Endothelial cell of umbilical vein (primary cell): Measurements from ENCODE around the gene ATXN7L1. TPM values are rescaled to one million over a fixed set of nuclear protein-coding genes. Genes with fewer than 3 reads are reported as not detected.

ENCODE experiments used
- BruUV-seq: library from RNA; stranded (reverse); fragments of 400-500 nt; replicated peaks from 2 replicates; lab custom pipeline; 2021; lab: Mats Ljungman, UMichigan
- CTCF ChIA-PET: fragments of 300-600, 350-600 bp; sonication (Branson Sonifier 250); formaldehyde crosslinking; loops from one replicate; lab custom pipeline; 2021; ENCODE audit warnings: antibody characterized with exemption, inconsistent platforms; lab: Charles Lee
- POLR2A ChIA-PET: fragments of 300-600, 350-600 bp; sonication (Branson Sonifier 250); formaldehyde crosslinking; loops from one replicate; lab custom pipeline; 2021; ENCODE audit warnings: antibody characterized with exemption, inconsistent platforms; lab: Charles Lee
- DNase-seq: peaks from one replicate; pipeline ENCODE4 v3.0.0-alpha.2; 2011; ENCODE audit warnings: low read depth, low spot score
- FAIRE-seq: peaks from 2 replicates; lab custom pipeline; 2011; peaks lifted over from hg19 to GRCh38; lab: Jason Lieb, UNC
- H2AFZ ChIP-seq: 2 replicates; pipeline ENCODE4 v1.6.0; 2012; ENCODE audit warnings: low read depth, low read length, control low read depth, inconsistent platforms
- H3K27ac ChIP-seq: 2 replicates; pipeline ENCODE4 v1.5.1; 2011; ENCODE audit warnings: low read depth, mild to moderate bottlenecking, control low read depth, low read length, moderate library complexity; ENCODE audit not compliant: insufficient read depth
- H3K27me3 ChIP-seq, 2 experiments: 2 replicates each; pipeline versions ENCODE4 v1.6.0 to v1.6.1; 2011; ENCODE audit warnings: low read length in 2 of 2, mixed read lengths in 1 of 2; ENCODE audit not compliant: control insufficient read depth in 2 of 2, insufficient read depth in 2 of 2
- H3K36me3 ChIP-seq, 2 experiments: 2 replicates in 1 of 2; 3 replicates in 1 of 2; pipeline ENCODE4 v1.5.1; 2011; ENCODE audit warnings: low read length in 2 of 2, mild to moderate bottlenecking in 1 of 2, moderate library complexity in 1 of 2; ENCODE audit not compliant: control insufficient read depth in 2 of 2, insufficient read depth in 2 of 2; ENCODE audit errors: extremely low read depth in 1 of 2
- H3K4me1 ChIP-seq: 3 replicates; pipeline ENCODE4 v1.5.1; 2011; ENCODE audit warnings: mild to moderate bottlenecking, low read length; ENCODE audit not compliant: control insufficient read depth, insufficient read depth; ENCODE audit errors: extremely low read depth
- H3K4me2 ChIP-seq: 2 replicates; pipeline ENCODE4 v1.6.1; 2011; ENCODE audit warnings: low read length, control low read depth, mixed read lengths; ENCODE audit not compliant: insufficient read depth
- H3K4me3 ChIP-seq, 3 experiments: fragments of 200-600 bp in 1 of 3; sonication (generic), shearing (Covaris generic) in 1 of 3; replicated peaks in 1 of 3; 2 replicates each; pipeline ENCODE4 v1.5.1; 2011 to 2016; ENCODE audit warnings: control low read depth in 3 of 3, low read length in 3 of 3, mild to moderate bottlenecking in 2 of 3, inconsistent platforms in 1 of 3, low read depth in 1 of 3, moderate library complexity in 1 of 3; ENCODE audit not compliant: insufficient read depth in 1 of 3
- H3K79me2 ChIP-seq: 2 replicates; pipeline ENCODE4 v1.6.0; 2012; ENCODE audit warnings: low read length, inconsistent platforms; ENCODE audit not compliant: control insufficient read depth, insufficient read depth
- H3K9ac ChIP-seq: replicated peaks from 2 replicates; pipeline ENCODE3; 2011; ENCODE audit warnings: low read length, control low read depth; ENCODE audit not compliant: insufficient read depth; ENCODE audit errors: extremely low read depth
- H3K9me1 ChIP-seq: replicated peaks from 3 replicates; pipeline ENCODE4 v1.6.0; 2011; ENCODE audit warnings: mild to moderate bottlenecking, low read length; ENCODE audit not compliant: control insufficient read depth, insufficient read depth; ENCODE audit errors: extremely low read depth
- H3K9me3 ChIP-seq: replicated peaks from 2 replicates; pipeline ENCODE4 v1.5.1; 2012; ENCODE audit warnings: low read length, inconsistent platforms; ENCODE audit not compliant: control insufficient read depth, insufficient read depth
- H4K20me1 ChIP-seq: replicated peaks from 2 replicates; pipeline ENCODE3; 2011; ENCODE audit warnings: mild to moderate bottlenecking, low read length; ENCODE audit not compliant: control insufficient read depth, insufficient read depth; ENCODE audit errors: extremely low read depth
- EZH2 ChIP-seq: IDR thresholded peaks from 2 replicates; pipeline ENCODE4 v1.6.1; 2012; ENCODE audit warnings: borderline replicate concordance, low read depth, mild to moderate bottlenecking, moderate library complexity, low read length, inconsistent platforms; ENCODE audit not compliant: severe bottlenecking
- FOS ChIP-seq: IDR thresholded peaks from 2 replicates; pipeline ENCODE4 v1.6.1; 2011; ENCODE audit warnings: mild to moderate bottlenecking, low read length, moderate library complexity, borderline replicate concordance; ENCODE audit not compliant: insufficient read depth
- GATA2 ChIP-seq: IDR thresholded peaks from 2 replicates; pipeline ENCODE4 v1.7.0; 2011; ENCODE audit warnings: low read depth, mild to moderate bottlenecking, moderate library complexity, mixed read lengths, low read length; ENCODE audit not compliant: insufficient read length, insufficient read depth
- JUN ChIP-seq: IDR thresholded peaks from 2 replicates; pipeline ENCODE4 v1.6.1; 2011; ENCODE audit warnings: borderline replicate concordance, low read depth; ENCODE audit not compliant: insufficient read length, insufficient read depth
- MAX ChIP-seq: IDR thresholded peaks from 2 replicates; pipeline ENCODE4 v1.6.1; 2011; ENCODE audit not compliant: insufficient read depth, insufficient read length
- MYC ChIP-seq: IDR thresholded peaks from one replicate; pipeline ENCODE4 v1.6.1; 2011; ENCODE audit warnings: mild to moderate bottlenecking, low read depth, low read length
- POLR2A ChIP-seq: IDR thresholded peaks from 2 replicates; pipeline ENCODE4 v1.6.1; 2012; ENCODE audit warnings: low read depth, mild to moderate bottlenecking, control low read depth, low read length
- POLR2AphosphoS5 ChIP-seq: IDR thresholded peaks from 2 replicates; pipeline ENCODE4 v1.6.1; 2012; ENCODE audit warnings: low read depth, mild to moderate bottlenecking, control low read depth, low read length, moderate library complexity; ENCODE audit not compliant: insufficient read depth
- dilution Hi-C: fragments of 300-500 bp; cut with MboI; formaldehyde crosslinking; loops from one replicate; pipeline ENCODE4 v1.15.0; 2019; ENCODE audit warnings: low sequenced_read_pairs; ENCODE audit not compliant: extremely low pct_ligation_motif_present
- intact Hi-C: fragments of 100-400 bp; cut with micrococcal nuclease; formaldehyde crosslinking; loops from one replicate; pipeline ENCODE4 v1.10.0; 2022
- polyA plus RNA-seq, 4 experiments: library from polyadenylated mRNA; depleted of rRNA in 3 of 4; stranded (reverse) in 3 of 4; unstranded in 1 of 4; fragments of >200 nt; gene quantifications; 2 replicates each; pipeline versions ENCODE4 v1.2.1 to v1.2.3, GENCODE V29; 2011 to 2012; ENCODE audit warnings: missing spikeins in 1 of 4
- total RNA-seq: library from RNA; stranded (reverse); gene quantifications from 2 replicates; pipeline ENCODE4 v1.2.3, GENCODE V29; 2021
- TF ChIP-seq, protein P1 (sequence below), 2 donors: IDR thresholded peaks; 1 replicate in 1 of 2; 2 replicates in 1 of 2; pipeline ENCODE4 v1.5.1; 2011; ENCODE audit warnings: low read length in 2 of 2, mild to moderate bottlenecking in 2 of 2, moderate library complexity in 2 of 2, control low read depth in 1 of 2, inconsistent platforms in 1 of 2, low read depth in 1 of 2; ENCODE audit not compliant: insufficient read depth in 1 of 2; ENCODE audit errors: extremely low read depth in 1 of 2

The ATXN7L1 gene
- total and polyA plus RNA-seq, 2 donors (not counting 3 experiments of a cell fraction or from before 2014, with no cell fraction given) = 4.6 to 15.6 TPM

GRCh38 chr7:105583061-105583460, 293.3 kb downstream of the ATXN7L1 start:
- H3K4me3 ChIP-seq = no peak overlapping the region
- H4K20me1 ChIP-seq = no peaks in the 10 kb centered on the region
- no peak overlapping the region for H3K9ac ChIP-seq
- no TSS peak for BruUV-seq
- TF ChIP-seq POLR2A (no peak), FOS (no peak), EZH2 (no peak), GATA2 (no peak), POLR2AphosphoS5 (no peak), MAX (no peak), MYC (no peak), JUN (no peak)
- TF ChIP-seq, protein P1, sequence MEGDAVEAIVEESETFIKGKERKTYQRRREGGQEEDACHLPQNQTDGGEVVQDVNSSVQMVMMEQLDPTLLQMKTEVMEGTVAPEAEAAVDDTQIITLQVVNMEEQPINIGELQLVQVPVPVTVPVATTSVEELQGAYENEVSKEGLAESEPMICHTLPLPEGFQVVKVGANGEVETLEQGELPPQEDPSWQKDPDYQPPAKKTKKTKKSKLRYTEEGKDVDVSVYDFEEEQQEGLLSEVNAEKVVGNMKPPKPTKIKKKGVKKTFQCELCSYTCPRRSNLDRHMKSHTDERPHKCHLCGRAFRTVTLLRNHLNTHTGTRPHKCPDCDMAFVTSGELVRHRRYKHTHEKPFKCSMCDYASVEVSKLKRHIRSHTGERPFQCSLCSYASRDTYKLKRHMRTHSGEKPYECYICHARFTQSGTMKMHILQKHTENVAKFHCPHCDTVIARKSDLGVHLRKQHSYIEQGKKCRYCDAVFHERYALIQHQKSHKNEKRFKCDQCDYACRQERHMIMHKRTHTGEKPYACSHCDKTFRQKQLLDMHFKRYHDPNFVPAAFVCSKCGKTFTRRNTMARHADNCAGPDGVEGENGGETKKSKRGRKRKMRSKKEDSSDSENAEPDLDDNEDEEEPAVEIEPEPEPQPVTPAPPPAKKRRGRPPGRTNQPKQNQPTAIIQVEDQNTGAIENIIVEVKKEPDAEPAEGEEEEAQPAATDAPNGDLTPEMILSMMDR (IDR thresholded peaks at IDR 0.05; ENCODE audit: extremely low read depth in 1 of 2, insufficient read depth in 1 of 2, low read depth in 1 of 2, low read length in 2 of 2) = no peak
- no peaks in the 10 kb centered on the region for H3K9me1 ChIP-seq
- no peak overlapping the region for H3K4me2 ChIP-seq
- FAIRE-seq = no peak
- no peak overlapping the region for H2AFZ ChIP-seq
- H3K4me1 ChIP-seq = peaks cover 2% of the 10 kb centered on the region
- H3K9me3 ChIP-seq = no peaks in the 10 kb centered on the region
- ChIA-PET CTCF (no interaction called here), POLR2A (interaction anchor here (0.6 kb wide), 1 partner anchor 56 kb away, joined by 9 read pairs; no protein-coding TSS in a partner anchor)
- H3K27ac ChIP-seq = no peak overlapping the region
- no peaks in the 10 kb centered on the region for H3K27me3 ChIP-seq
- no peaks in the 10 kb centered on the region for H3K79me2 ChIP-seq
- intact Hi-C loops = loop anchor here (10.0 kb wide), 1 partner anchor 438 kb away; no protein-coding TSS in a partner anchor
- dilution Hi-C loops = no loop called here
- H3K36me3 ChIP-seq = no peaks in the 10 kb centered on the region
- no peak for DNase-seq
